Brain microvascular endothelial cell (primary cell): ENCODE data around the gene PPFIBP2.

Source experiments
- DNase-seq: peaks from one replicate; pipeline ENCODE4 v3.0.0-alpha.2; 2020
- H3K27ac ChIP-seq: fragments of 250-450 bp; sonication (Bioruptor Pico); 2 replicates; pipeline ENCODE4 v1.5.1; 2020; ENCODE audit warnings: mild to moderate bottlenecking, moderate library complexity
- H3K27me3 ChIP-seq: fragments of 250-450 bp; sonication (Bioruptor Pico); replicated peaks from 2 replicates; pipeline ENCODE4 v1.5.1; 2020; ENCODE audit warnings: mild to moderate bottlenecking
- H3K36me3 ChIP-seq: fragments of 250-450 bp; sonication (Bioruptor Pico); replicated peaks from 2 replicates; pipeline ENCODE4 v1.5.1; 2020; ENCODE audit warnings: mild to moderate bottlenecking
- H3K4me3 ChIP-seq: 2 replicates; pipeline ENCODE4 v1.5.1; 2011; ENCODE audit warnings: low read depth, mild to moderate bottlenecking, control low read depth, low read length, moderate library complexity
- in situ Hi-C: cut with HindIII; loops from 2 replicates; pipeline ENCODE4 v1.10.0; 2017; ENCODE audit warnings: low sequenced_read_pairs, low pct_ligation_motif_present
- TF ChIP-seq, protein P1 (sequence below): IDR thresholded peaks from 2 replicates; pipeline ENCODE4 v1.5.1; 2011; ENCODE audit warnings: low read depth, mild to moderate bottlenecking, moderate library complexity, low read length, control low read depth, inconsistent platforms; ENCODE audit errors: missing control alignments

Gene PPFIBP2

DNA sequence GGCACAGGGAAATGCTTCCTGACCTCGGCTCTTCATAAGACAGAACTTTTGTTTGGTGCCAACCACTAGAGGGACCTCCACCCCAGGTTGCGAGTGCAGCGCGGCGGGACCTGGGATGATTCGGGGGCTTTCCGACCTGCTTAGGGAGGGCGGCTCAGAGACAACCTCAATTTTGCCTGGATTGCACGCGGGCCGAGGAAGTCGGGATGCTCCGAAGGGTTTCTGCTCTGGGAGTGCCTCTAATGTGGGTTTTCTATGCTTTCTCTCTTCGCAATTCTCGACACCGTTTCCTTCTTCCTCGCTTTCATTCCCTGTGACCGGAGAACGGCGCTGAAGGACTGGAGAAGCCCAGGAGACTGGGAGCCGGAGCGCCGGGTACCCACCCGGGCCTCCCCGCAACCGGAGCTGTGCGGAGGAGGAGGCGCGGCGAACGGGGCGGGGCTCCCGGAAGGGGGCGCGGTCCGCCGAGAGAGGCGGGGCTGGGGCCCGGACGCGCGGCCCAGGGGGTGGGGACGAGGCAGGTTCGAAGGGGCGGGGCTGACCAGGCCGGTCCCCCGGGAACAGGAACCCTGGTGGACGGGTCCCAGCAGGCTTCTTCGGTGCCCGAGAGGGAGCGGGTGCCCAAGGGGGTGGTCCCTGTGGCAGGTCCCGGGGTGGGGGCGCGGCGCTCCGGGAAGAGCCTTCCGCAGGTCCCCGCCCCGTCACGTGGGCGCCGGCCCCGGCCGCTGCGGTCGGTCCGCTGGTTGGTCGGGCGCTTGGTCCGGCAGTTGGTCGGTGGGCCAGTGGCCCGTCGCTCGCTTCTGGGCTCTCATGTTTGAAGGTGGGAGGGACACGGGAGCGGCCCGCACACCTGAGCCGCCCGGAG, at the start of gene PPFIBP2:
Gene PPFIBP2 (plus strand): TSS at position 766 of the 865 bp plus-strand sequence. CDS start 35,477 bp downstream, outside the sequence.
- in situ Hi-C loops, result no loop called here
- DNase-seq, result peak; percentile 25
- Histone ChIP-seq H3K36me3 (no peaks in the 10 kb centered on the region), H3K27me3 (peaks cover 12% of the 10 kb centered on the region), H3K4me3 (peak within 1 kb of the TSS; percentile 69), H3K27ac (no peak within 1 kb of the TSS)
- TF ChIP-seq, protein P1, sequence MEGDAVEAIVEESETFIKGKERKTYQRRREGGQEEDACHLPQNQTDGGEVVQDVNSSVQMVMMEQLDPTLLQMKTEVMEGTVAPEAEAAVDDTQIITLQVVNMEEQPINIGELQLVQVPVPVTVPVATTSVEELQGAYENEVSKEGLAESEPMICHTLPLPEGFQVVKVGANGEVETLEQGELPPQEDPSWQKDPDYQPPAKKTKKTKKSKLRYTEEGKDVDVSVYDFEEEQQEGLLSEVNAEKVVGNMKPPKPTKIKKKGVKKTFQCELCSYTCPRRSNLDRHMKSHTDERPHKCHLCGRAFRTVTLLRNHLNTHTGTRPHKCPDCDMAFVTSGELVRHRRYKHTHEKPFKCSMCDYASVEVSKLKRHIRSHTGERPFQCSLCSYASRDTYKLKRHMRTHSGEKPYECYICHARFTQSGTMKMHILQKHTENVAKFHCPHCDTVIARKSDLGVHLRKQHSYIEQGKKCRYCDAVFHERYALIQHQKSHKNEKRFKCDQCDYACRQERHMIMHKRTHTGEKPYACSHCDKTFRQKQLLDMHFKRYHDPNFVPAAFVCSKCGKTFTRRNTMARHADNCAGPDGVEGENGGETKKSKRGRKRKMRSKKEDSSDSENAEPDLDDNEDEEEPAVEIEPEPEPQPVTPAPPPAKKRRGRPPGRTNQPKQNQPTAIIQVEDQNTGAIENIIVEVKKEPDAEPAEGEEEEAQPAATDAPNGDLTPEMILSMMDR, result peak; percentile 87

DNA sequence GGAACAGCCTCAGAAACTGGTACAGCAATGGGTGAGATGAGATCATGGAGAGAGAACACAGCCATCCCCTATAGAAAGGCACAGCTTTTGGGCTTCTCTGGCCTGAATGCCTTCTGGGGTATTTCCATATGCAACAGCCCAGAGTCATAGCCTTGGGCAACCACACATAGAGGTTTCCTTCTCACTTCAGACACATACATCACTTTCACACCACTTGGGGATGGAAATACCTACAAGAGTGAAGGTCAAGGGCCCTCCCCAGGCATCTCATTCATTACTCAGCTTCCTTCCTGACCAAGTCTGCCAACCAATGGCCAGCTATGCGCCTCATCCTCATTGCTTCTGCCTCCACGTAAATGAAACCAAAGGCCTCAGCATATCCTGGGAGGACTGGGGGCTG, 46.1 kb upstream of the PPFIBP2 start:
- Histone ChIP-seq H3K27me3 (no peaks in the 10 kb centered on the region), H3K4me3 (no peak overlapping the region), H3K27ac (no peak overlapping the region), H3K36me3 (no peaks in the 10 kb centered on the region)
- DNase-seq, result no peak
- TF ChIP-seq, protein P1, result no peak
- in situ Hi-C loops, result no loop called here

GRCh38 chr11:7469351-7469865, 44.4 kb upstream of the PPFIBP2 start:
- H3K27me3 ChIP-seq, result no peaks in the 10 kb centered on the region
- H3K27ac ChIP-seq, result no peak overlapping the region
- in situ Hi-C loops, result no loop called here
- no peak overlapping the region for H3K4me3 ChIP-seq
- TF ChIP-seq, protein P1, result no peak
- DNase-seq, result no peak
- no peaks in the 10 kb centered on the region for H3K36me3 ChIP-seq

DNA sequence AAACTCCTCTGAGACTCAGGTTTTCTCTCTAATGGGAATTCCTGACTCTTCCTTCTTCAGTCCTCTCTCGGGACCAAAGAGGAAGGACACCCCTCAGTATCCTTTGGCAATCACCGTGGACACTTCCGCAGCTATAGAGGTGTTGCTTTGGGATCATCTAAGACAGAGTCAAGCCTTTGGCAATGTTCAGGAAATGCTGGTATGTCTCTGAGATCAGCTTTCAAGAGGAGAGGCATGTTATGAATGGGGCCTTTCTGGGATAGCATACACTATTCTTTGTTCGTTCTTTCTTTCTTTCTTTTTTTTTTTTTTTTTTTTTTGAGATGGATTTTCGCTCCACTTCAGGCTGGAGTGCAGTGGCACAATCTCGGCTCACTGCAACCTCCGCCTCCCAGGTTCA, 42.7 kb upstream of the PPFIBP2 start:
- TF ChIP-seq, protein P1, result no peak
- no peak for DNase-seq
- H3K36me3 ChIP-seq, result no peaks in the 10 kb centered on the region
- H3K27ac ChIP-seq, result no peak overlapping the region
- in situ Hi-C loops, result no loop called here
- no peak overlapping the region for H3K4me3 ChIP-seq
- no peaks in the 10 kb centered on the region for H3K27me3 ChIP-seq

DNA sequence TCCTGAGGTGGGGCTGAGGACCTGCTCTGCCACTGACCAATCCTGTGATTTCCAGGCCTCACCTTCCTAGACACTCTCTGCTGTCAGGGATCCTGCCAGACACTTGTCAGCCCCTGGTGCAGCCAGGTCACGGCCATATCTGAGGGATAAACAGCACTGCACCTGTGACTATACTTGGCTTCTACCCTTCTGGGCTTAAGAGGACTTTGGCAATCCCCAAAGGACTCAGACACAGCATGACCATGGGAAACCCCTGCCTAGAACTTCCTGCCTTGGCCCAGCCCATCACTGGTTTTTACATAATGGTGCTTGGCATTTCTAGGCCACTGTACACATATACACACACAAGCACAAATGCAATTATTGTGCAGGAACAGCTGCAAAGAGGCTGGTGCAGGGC, 40.1 kb upstream of the PPFIBP2 start:
- H3K36me3 ChIP-seq, result no peaks in the 10 kb centered on the region
- no peaks in the 10 kb centered on the region for H3K27me3 ChIP-seq
- in situ Hi-C loops, result no loop called here
- H3K4me3 ChIP-seq, result no peak overlapping the region
- no peak for DNase-seq
- TF ChIP-seq, protein P1, result no peak
- no peak overlapping the region for H3K27ac ChIP-seq
